ENCODE data around the gene PDE9A. TPM values are rescaled to one million over a fixed set of nuclear protein-coding genes. Genes with fewer than 3 reads are reported as not detected.

The PDE9A gene
- total RNA-seq, 4 donors from 2014 or later = 10.6 to 83.2 (median 28.5) TPM

DNA sequence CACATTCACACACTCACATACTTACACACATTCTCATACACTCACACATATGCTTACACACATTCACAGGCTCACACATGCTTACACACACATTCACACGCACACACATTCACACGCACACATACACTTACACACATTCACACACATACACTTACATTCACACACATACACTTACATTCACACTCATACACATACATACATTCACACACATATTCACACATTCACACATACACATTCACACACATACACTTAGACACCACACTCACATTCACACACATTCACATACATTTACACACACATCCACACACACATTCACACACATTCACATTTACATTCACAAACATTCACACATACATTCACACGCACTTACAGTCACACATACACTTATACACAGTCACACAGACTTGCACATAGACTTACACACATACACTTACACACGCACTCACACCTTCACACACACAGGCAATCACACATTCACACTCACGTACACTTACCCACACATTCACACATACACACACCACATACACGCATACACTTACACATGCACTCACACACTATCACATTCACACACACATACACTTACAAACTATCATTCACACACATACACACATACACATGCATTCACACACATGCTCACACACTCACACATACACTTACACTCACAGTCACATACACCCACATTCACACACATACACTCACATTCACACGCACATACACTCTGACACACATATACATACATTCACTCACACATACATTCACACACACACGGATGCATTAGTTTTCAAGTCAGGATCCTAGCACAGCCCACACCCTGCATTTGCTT is 16.8 kb downstream of the PDE9A start:
- H3K27me3 ChIP-seq = no peaks in the 10 kb centered on the region
- H3K4me3 ChIP-seq = no peak overlapping the region
- no peak for ATAC-seq
- peaks cover 0 to 59% (median 19%) of the 10 kb centered on the region in 3 donors for H3K4me1 ChIP-seq
- H3K9me3 ChIP-seq = no peaks in the 10 kb centered on the region
- TF ChIP-seq POLR2A (IDR thresholded peaks at IDR 0.05) (no peak), POLR2AphosphoS5 (IDR thresholded peaks at IDR 0.05) (no peak), EP300 (IDR thresholded peaks at IDR 0.05) (no peak), CTCF (IDR thresholded peaks at IDR 0.05) (no peak)
- no peaks in the 10 kb centered on the region for H3K36me3 ChIP-seq
- H3K27ac ChIP-seq = no peak overlapping the region
- 88 to 89% methylated on average over 8 of the region's 8 CpGs for WGBS, 2 donors (ENCODE audit: low coverage in 1 of 2)

- Histone ChIP-seq H3K27me3 (no peaks in the 10 kb centered on the region), H3K4me3 (no peak overlapping the region), H3K27ac (no peak overlapping the region), H3K4me1 (peaks cover 0 to 57% (median 20%) of the 10 kb centered on the region in 3 donors), H3K9me3 (no peaks in the 10 kb centered on the region), H3K36me3 (no peaks in the 10 kb centered on the region)
- no peak for TF ChIP-seq EP300 (IDR thresholded peaks at IDR 0.05)
- TF ChIP-seq CTCF (IDR thresholded peaks at IDR 0.05) = no peak
- no peak for TF ChIP-seq POLR2AphosphoS5 (IDR thresholded peaks at IDR 0.05)
- no peak for TF ChIP-seq POLR2A (IDR thresholded peaks at IDR 0.05)
- 56 to 80% methylated on average over 3 to 9 of the region's 9 CpGs for WGBS, 2 donors (ENCODE audit: low coverage in 1 of 2)
- no peak for ATAC-seq
Measured at GRCh38 chr21:42670884-42671283, 17.5 kb downstream of the PDE9A start.

GRCh38 chr21:42671778-42672593 is 18.6 kb downstream of the PDE9A start:
- H3K4me1 ChIP-seq = peaks cover 0 to 48% (median 20%) of the 10 kb centered on the region in 3 donors
- no peaks in the 10 kb centered on the region for H3K36me3 ChIP-seq
- H3K27ac ChIP-seq = peak overlapping the region in 3 of 4 donors; percentile 43 to 82 (median 65)
- no peak for ATAC-seq
- H3K27me3 ChIP-seq = no peaks in the 10 kb centered on the region
- H3K9me3 ChIP-seq = no peaks in the 10 kb centered on the region
- TF ChIP-seq POLR2A (IDR thresholded peaks at IDR 0.05) (no peak), CTCF (IDR thresholded peaks at IDR 0.05) (no peak), EP300 (IDR thresholded peaks at IDR 0.05) (no peak), POLR2AphosphoS5 (IDR thresholded peaks at IDR 0.05) (no peak)
- H3K4me3 ChIP-seq = no peak overlapping the region
- 75 to 79% methylated on average over 5 to 11 of the region's 15 CpGs for WGBS, 2 donors (ENCODE audit: low coverage in 1 of 2)

DNA sequence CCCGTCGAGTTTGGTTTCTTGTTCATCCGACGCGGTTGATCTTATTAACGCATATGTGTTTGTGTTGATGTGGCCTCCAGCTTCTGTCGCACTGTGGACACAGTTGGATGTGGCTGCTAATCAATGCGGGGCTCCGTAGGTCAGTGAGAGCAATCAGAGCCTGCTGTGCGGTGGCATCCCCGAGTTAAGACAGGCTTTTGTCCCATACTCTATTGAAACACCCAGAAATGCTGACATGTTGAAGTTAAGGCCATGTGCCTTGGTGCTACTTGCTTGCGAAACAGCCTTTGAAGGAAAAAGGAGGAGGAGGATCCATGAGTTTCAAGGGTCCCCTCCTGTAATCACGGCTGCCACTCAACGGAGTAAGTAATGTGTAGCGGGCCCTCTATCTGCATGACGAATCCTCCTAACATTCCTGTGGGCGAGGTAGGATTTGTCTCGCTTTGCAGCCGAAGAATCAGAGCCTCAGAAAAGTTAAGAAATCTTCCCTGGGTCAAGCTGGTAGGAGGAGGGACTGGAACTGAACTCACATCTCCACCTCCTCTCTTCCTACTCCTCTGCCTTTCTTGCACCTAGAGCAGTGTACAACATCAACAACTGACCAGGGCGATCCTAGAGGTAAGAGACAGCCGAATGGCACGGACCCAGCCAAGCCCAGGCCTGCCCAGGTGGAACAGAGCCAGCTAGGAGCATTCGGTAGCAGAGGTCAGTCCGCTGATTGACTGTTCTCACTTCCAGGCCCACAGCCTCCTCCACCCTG is 19.5 kb downstream of the PDE9A start:
- Histone ChIP-seq H3K4me1 (peaks cover 0 to 45% (median 23%) of the 10 kb centered on the region in 3 donors), H3K36me3 (no peaks in the 10 kb centered on the region), H3K27ac (peak overlapping the region in 3 of 4 donors; percentile 43 to 82 (median 65)), H3K27me3 (no peaks in the 10 kb centered on the region), H3K9me3 (no peaks in the 10 kb centered on the region), H3K4me3 (no peak overlapping the region)
- ATAC-seq = no peak
- WGBS, 2 donors (ENCODE audit: low coverage in 1 of 2) = 87 to 93% methylated on average over 6 to 22 of the region's 24 CpGs
- TF ChIP-seq EP300 (IDR thresholded peaks at IDR 0.05) (no peak), CTCF (IDR thresholded peaks at IDR 0.05) (no peak), POLR2AphosphoS5 (IDR thresholded peaks at IDR 0.05) (no peak), POLR2A (IDR thresholded peaks at IDR 0.05) (no peak)
